Measurements from ENCODE around the gene IL18BP. TPM values are rescaled to one million over a fixed set of nuclear protein-coding genes. Genes with fewer than 3 reads are reported as not detected.
A peak's percentile ranks its signal among the peaks of the same experiment; 100 is the strongest.

Gene IL18BP
- total RNA-seq, 1 donor from 2014 or later: 18.5 TPM

DNA sequence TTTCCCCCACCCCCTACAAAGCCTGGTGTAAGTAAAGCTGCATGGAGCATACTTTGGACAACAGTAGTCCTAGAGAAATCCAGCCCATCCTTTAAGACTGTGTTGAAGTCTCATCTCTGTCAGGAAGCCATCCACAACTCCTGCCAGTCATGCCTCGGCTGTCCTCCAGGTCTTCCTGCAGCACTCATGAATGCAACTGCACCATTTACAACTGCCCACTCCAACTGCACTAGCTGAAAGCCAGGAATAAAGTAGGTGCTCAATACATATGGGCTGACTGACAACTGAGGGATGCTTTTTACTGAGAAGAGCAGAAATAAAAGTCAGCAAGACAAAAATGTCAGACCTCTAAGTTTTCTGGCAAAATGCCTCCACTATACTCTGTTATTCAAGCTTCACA lies 27.4 kb downstream of the IL18BP start:
- Mint-ChIP-seq H3K36me3 (ENCODE audit: low read depth) (peaks cover 22% of the 10 kb centered on the region), H3K4me3 (no peak overlapping the region)

DNA sequence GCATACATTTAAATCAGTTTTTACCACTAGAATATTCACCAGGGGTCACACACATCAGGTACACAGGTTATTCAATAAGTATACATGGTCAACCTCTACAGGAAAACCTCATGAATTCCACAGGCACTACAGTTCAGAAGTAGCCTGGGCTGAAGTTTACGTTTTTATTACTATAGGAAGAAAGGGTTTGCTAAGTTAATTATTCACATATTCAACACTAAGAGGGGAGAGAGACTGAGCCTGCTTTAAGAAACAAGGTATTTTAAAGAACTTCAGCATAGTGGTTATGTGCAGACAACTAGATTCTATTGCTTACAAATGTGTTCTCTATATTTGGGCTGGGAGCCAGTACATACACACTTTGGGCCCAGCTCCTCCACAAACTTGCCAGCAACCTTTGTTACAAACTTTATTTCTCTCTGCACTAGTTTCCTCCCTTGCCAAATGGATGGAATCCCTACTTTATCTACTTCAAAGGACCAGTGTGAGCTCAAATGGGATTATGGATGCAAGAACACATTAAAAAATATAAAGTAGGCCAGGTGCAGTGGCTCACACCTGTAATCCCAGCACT lies 31.9 kb downstream of the IL18BP start:
- H3K36me3 Mint-ChIP-seq (ENCODE audit: low read depth): peaks cover 17% of the 10 kb centered on the region
- H3K27ac Mint-ChIP-seq: no peak overlapping the region
- intact Hi-C loops (cut with micrococcal nuclease): no loop called here
- peaks cover 33% of the 10 kb centered on the region for H3K4me1 Mint-ChIP-seq (ENCODE audit: low read depth)
- H3K4me3 Mint-ChIP-seq: no peak overlapping the region
- H3K27me3 Mint-ChIP-seq (ENCODE audit: insufficient read depth): no peaks in the 10 kb centered on the region
- no peaks in the 10 kb centered on the region for H3K9me3 Mint-ChIP-seq
- no peak for DNase-seq (ENCODE audit: low spot score)

More for the DNA sequence above, 27.4 kb downstream of the IL18BP start:
- H3K27ac Mint-ChIP-seq: no peak overlapping the region
- peaks cover 37% of the 10 kb centered on the region for H3K4me1 Mint-ChIP-seq (ENCODE audit: low read depth)
- DNase-seq (ENCODE audit: low spot score): no peak
- H3K27me3 Mint-ChIP-seq (ENCODE audit: insufficient read depth): no peaks in the 10 kb centered on the region
- intact Hi-C loops (cut with micrococcal nuclease): loop anchor here (5.0 kb wide), 1 partner anchor 406 kb away; the partner anchor contains the start of gene CLPB
- H3K9me3 Mint-ChIP-seq: no peaks in the 10 kb centered on the region

DNA sequence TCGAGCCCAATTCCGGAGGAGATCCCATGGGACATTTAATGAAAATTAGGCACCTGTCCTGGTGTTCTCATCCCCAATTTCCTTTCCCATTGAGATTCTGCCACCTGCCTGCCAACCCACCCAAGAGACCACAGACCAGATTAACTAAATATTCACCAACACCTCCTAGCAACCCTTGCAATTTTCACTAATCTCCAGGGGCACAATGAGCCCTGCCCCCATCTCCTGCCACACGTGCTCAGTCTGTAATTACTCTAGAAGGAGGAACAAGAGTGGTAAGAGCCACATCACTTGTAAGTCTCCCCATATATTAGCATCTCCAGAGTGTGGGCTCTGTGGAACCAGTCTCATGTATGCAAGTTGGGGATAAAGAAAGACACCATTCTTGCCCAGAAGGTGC lies 38.0 kb downstream of the IL18BP start:
- Mint-ChIP-seq H3K27ac (peak overlapping the region; percentile 11), H3K4me3 (no peak overlapping the region), H3K9me3 (no peaks in the 10 kb centered on the region), H3K36me3 (ENCODE audit: low read depth) (peaks cover 16% of the 10 kb centered on the region), H3K4me1 (ENCODE audit: low read depth) (peaks cover 15% of the 10 kb centered on the region), H3K27me3 (ENCODE audit: insufficient read depth) (no peaks in the 10 kb centered on the region)
- no peak for DNase-seq (ENCODE audit: low spot score)
- intact Hi-C loops (cut with micrococcal nuclease): no loop called here

DNA sequence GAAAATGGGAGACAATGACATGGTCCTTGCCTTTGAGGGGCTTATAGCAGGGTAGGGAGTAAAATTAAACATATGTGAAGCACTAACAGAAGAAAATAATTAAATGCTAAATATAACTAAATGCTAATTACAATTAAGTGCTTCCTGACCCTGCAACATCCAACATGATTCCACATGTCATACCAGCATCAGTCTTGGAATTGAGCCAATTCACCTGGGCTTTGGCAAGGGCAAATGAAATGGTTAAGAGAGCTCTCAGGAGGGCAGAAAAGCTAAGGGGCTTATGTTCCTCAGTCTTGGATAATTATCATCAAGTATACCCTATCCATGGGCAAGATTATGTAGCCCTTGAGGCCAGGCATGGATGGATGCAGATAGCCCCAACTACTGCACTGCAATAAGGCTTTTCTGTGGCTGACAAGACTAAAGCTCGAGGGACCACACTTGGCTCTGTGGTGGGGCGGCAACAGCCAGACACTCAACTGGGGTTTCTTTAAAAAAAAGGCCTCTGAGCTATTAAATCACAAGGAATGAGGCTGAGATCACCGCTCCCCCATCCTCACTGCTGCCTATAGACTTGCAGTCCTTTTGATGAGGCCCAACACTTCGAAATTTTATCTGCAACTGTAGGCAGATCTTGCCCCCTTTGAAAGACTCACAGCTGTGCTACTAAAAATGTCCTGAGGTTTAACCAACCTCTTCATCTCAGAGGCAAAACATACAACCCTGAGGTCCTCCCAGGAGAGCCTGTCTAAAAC lies 39.0 kb downstream of the IL18BP start:
- intact Hi-C loops (cut with micrococcal nuclease): no loop called here
- no peaks in the 10 kb centered on the region for H3K9me3 Mint-ChIP-seq
- peaks cover 18% of the 10 kb centered on the region for H3K36me3 Mint-ChIP-seq (ENCODE audit: low read depth)
- peaks cover 15% of the 10 kb centered on the region for H3K4me1 Mint-ChIP-seq (ENCODE audit: low read depth)
- H3K27ac Mint-ChIP-seq: peak overlapping the region; percentile 20
- no peak for DNase-seq (ENCODE audit: low spot score)
- no peaks in the 10 kb centered on the region for H3K27me3 Mint-ChIP-seq (ENCODE audit: insufficient read depth)
- peak overlapping the region; percentile 38 for H3K4me3 Mint-ChIP-seq

DNA sequence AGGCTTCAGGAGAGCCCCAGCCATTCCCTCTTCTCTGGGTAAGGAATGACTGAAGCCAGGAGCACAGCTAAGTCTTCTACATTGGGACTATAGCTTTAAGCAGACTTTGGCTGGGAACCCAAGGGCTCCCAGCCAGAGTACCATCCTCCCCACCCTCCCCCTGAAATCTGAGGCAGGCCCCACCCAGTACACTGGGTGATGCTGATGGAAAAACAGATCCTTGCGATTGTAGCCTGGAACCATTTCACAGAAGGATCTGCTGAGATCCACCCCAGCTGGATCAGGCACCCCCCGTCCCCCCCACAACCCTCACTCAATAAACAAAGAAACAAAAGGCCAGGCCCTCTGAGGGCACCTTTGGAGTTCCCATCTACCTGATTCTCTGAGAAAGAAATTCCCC lies 39.8 kb downstream of the IL18BP start:
- no peak for DNase-seq (ENCODE audit: low spot score)
- no peaks in the 10 kb centered on the region for H3K27me3 Mint-ChIP-seq (ENCODE audit: insufficient read depth)
- peaks cover 20% of the 10 kb centered on the region for H3K36me3 Mint-ChIP-seq (ENCODE audit: low read depth)
- peak overlapping the region; percentile 20 for H3K27ac Mint-ChIP-seq
- H3K4me1 Mint-ChIP-seq (ENCODE audit: low read depth): peaks cover 15% of the 10 kb centered on the region
- intact Hi-C loops (cut with micrococcal nuclease): no loop called here
- H3K4me3 Mint-ChIP-seq: no peak overlapping the region
- H3K9me3 Mint-ChIP-seq: no peaks in the 10 kb centered on the region

DNA sequence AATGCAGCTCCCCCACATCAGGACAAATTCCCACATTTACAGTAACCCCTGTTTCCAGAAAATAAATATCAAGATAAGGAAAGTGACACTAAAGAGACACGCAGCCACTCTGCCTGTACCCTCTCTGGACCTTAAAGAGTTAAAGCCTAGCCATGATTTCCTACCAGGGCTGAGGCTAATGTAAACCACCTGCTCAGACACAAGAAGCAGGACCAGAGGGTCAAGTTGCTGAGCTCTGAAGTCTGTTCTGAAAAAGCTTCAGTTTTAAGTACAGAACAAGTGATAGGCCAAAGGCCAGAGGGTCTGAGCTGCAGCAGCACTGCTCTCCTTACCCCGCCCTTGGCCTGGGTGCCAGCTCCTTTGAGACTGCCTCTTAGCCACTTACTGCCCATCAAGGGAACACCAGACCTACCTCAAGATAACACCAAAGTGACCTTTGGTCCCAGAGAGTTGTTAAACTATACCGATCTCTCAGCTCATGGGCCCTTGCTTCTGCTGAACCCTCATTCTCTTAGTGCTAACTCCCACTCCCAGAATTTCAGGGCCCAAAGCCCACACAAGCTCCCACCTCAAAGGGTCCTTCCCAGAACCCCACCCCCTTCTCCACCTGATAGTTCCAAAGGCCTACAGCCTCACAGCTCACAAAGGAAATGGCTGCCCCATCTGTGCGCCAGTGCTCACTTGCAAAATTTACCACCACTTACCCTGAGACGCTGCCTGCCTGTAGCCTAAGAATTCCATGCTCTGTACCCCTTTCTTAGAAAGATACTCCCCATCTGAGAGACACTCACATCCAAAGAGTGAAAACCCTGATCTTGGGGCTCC lies 40.5 kb downstream of the IL18BP start:
- Mint-ChIP-seq H3K4me3 (no peak overlapping the region), H3K27me3 (ENCODE audit: insufficient read depth) (no peaks in the 10 kb centered on the region), H3K9me3 (no peaks in the 10 kb centered on the region), H3K36me3 (ENCODE audit: low read depth) (peaks cover 18% of the 10 kb centered on the region), H3K4me1 (ENCODE audit: low read depth) (peaks cover 20% of the 10 kb centered on the region), H3K27ac (no peak overlapping the region)
- intact Hi-C loops (cut with micrococcal nuclease): no loop called here
- no peak for DNase-seq (ENCODE audit: low spot score)

DNA sequence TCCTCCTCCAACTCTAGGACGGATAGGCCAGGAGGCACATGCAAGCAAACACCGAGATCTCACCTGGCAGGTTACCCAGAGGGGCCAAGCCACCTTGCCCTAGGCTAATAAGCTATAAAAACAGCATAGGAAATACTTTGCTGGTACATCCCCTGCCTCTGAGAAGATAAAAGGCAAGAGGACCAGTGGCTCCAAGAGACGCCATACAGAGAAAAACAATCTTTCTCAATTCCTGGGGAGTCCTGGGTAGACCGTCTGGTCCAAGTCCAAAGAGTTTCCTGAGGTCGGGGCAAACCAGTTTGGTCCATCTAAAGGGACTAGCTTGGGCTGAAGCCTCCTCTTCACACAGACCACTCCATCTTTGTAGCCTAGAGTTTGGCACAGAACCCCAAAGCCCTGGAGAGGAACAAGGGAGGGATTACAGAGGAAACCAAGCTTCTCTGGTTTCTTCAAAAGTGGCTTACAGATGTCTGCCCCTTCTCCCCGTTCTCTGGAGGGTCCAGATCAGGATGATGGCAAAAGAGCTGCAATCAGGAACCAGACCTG lies 41.2 kb downstream of the IL18BP start:
- no peak overlapping the region for H3K27ac Mint-ChIP-seq
- H3K4me1 Mint-ChIP-seq (ENCODE audit: low read depth): peaks cover 24% of the 10 kb centered on the region
- no peaks in the 10 kb centered on the region for H3K27me3 Mint-ChIP-seq (ENCODE audit: insufficient read depth)
- no peak overlapping the region for H3K4me3 Mint-ChIP-seq
- DNase-seq (ENCODE audit: low spot score): no peak
- H3K9me3 Mint-ChIP-seq: no peaks in the 10 kb centered on the region
- H3K36me3 Mint-ChIP-seq (ENCODE audit: low read depth): peaks cover 19% of the 10 kb centered on the region
- intact Hi-C loops (cut with micrococcal nuclease): loop anchor here (1.0 to 5.0 kb wide), 6 partner anchors 40 to 183 kb away; partner anchors contain the start of genes ANAPC15, LAMTOR1, LRRC51 and NUMA1

DNA sequence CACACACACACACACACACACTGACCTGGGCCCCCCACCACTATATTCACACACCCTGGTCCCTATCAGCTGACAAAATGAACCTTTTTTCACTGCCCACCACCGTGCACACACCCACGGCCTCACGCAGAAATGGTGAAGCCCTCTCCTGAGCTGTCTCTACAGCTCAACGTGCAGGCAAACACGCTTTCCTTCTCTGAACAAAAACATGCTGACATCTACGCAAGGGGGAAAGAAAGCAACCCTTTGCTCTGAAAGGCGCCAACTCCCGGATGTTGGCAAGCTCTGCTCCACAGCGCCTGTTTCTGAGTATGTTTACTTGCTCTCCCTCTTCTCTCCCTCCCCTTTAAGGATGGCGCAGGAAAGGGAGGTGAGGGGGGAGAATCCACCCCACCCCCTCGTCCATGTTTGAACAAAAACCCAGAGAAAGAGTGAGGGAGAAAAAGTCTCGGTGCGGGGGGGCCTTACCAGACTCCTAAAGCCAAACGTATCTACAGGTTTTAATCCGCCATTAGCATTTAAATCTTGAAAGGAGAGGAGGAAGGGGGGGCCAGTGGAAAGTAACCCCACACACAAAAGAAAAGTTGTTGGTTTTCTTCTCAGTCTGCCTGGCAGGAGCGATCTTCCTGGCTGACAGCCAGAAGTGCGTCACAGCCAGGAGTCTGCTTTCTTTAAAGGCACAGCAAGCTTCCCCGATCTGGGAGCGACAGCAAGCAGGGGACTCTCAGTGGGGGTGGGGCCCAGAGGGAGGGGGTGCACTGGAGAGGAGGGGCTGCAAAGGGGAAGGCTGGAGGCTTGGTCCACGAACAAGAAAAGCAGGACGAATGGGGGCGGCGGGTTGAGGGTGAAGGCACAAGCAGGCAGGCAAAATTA lies 42.0 kb downstream of the IL18BP start:
- H3K27me3 Mint-ChIP-seq (ENCODE audit: insufficient read depth): no peaks in the 10 kb centered on the region
- DNase-seq (ENCODE audit: low spot score): peak; percentile 59
- H3K4me1 Mint-ChIP-seq (ENCODE audit: low read depth): peaks cover 24% of the 10 kb centered on the region
- H3K9me3 Mint-ChIP-seq: no peaks in the 10 kb centered on the region
- H3K36me3 Mint-ChIP-seq (ENCODE audit: low read depth): peaks cover 19% of the 10 kb centered on the region
- intact Hi-C loops (cut with micrococcal nuclease): loop anchor here (1.0 to 5.0 kb wide), 6 partner anchors 40 to 183 kb away; partner anchors contain the start of genes ANAPC15, LAMTOR1, LRRC51 and NUMA1
- H3K4me3 Mint-ChIP-seq: no peak overlapping the region
- H3K27ac Mint-ChIP-seq: no peak overlapping the region

DNA sequence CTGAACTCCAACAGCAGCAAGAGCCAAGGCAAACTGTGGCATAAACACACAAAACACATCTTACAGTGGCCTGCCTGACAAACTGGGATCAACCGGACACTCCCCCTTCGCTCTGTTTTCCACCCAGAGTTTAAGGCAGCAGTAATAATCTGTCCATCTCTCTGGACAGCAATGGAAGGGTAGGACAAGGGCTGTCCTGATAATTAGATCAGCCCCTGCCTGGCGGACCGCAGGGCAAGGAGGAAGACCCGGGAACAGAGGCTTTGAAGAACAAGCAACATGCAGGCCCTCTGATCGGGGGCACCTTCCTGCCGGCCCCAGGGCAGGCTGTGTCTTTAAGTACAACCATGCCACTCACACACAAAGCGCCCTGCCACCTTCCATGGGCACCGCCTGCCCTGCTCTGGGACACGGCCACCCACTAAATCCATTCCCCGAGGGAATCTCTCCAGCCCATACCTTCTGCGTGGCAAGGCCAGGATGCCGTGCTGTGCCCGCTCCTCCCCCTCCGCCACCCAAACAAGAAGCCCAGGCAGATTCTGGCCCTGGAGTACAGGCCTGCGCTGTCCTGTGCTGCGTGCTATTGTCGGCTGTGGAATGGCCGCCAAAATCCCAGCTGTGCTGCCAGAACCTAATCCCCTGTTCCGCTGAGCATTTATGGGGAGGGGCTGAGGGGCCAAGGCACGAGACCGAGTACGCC lies 42.8 kb downstream of the IL18BP start:
- DNase-seq (ENCODE audit: low spot score): peak; percentile 10
- Mint-ChIP-seq H3K27me3 (ENCODE audit: insufficient read depth) (no peaks in the 10 kb centered on the region), H3K4me1 (ENCODE audit: low read depth) (peaks cover 18% of the 10 kb centered on the region), H3K27ac (no peak overlapping the region), H3K9me3 (no peaks in the 10 kb centered on the region), H3K4me3 (no peak overlapping the region), H3K36me3 (ENCODE audit: low read depth) (peaks cover 14% of the 10 kb centered on the region)
- intact Hi-C loops (cut with micrococcal nuclease): loop anchor here (5.0 kb wide), 2 partner anchors 101 to 114 kb away; partner anchors contain the start of genes RNF121 and XNDC1N

DNA sequence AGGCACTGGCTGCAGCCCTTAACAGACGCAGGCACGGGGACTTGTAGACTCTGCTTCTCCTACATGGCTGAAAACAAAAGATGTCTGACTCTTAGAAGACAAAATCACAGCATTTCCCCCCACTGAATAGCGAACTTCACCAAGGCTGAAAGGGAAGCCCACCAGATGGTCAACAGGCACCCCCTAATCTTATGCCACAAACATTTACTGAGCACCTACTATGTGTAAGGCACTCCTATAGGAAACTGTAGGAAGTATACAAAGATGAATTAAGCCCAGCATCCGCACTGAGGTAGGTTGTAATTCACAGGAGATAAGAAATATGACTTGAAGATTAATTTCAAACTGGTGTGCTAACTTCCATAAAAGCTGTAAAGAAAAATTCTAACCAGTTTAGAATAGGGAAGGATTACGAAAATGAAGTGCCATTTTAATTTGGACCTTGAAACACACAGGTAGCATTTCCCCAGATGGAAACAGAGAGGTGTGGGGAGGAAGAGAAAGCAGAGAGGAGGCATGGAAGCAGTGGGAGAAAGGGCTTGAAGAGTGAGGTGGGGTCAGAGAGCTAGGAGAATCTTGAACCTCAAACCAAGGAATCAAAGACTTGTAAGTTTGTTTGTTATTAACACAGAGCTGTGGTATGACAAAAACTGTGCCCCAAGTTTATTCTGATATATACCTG lies 43.5 kb downstream of the IL18BP start:
- Mint-ChIP-seq H3K4me1 (ENCODE audit: low read depth) (peaks cover 12% of the 10 kb centered on the region), H3K27ac (no peak overlapping the region), H3K9me3 (no peaks in the 10 kb centered on the region), H3K36me3 (ENCODE audit: low read depth) (peaks cover 10% of the 10 kb centered on the region), H3K27me3 (ENCODE audit: insufficient read depth) (no peaks in the 10 kb centered on the region), H3K4me3 (no peak overlapping the region)
- intact Hi-C loops (cut with micrococcal nuclease): loop anchor here (5.0 kb wide), 2 partner anchors 100 to 115 kb away; partner anchors contain the start of genes RNF121 and XNDC1N
- no peak for DNase-seq (ENCODE audit: low spot score)

DNA sequence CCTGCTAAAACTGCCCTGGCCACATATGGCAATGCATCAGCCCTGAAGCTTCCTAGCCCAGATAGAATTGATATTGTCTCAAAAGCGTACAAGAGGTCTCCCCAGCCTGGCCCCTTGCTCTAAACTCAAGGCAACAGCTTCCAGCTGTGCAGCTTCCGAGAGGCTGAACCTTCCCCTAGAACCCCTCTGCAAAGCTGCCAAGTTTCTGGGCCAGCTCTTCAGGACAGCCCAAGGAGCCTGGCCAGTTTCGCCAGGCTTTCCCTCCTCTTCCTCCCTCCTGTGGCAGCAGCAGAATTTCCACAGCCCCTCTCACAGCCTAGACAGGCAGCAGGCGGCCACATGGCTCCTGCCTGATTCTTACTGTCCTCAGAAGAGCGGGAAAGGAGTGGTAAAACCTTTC lies 47.1 kb downstream of the IL18BP start:
- DNase-seq (ENCODE audit: low spot score): no peak
- Mint-ChIP-seq H3K36me3 (ENCODE audit: low read depth) (peaks cover 9% of the 10 kb centered on the region), H3K27ac (no peak overlapping the region), H3K4me3 (no peak overlapping the region), H3K27me3 (ENCODE audit: insufficient read depth) (no peaks in the 10 kb centered on the region), H3K9me3 (no peaks in the 10 kb centered on the region), H3K4me1 (ENCODE audit: low read depth) (peaks cover 12% of the 10 kb centered on the region)
- intact Hi-C loops (cut with micrococcal nuclease): no loop called here
